GM23248 (cell line): Measurements from ENCODE around the gene MARVELD2. TPM values are rescaled to one million over a fixed set of nuclear protein-coding genes. Genes with fewer than 3 reads are reported as not detected.
A peak's percentile ranks its signal among the peaks of the same experiment; 100 is the strongest.

Source experiments
- DNase-seq: peaks from one replicate; pipeline ENCODE4 v3.0.0-alpha.2; 2015
- H2AFZ ChIP-seq: fragments of 200-600 bp; sonication (generic); 2 replicates; pipeline ENCODE4 v1.6.1; 2016; ENCODE audit warnings: antibody characterized with exemption
- H3F3A ChIP-seq: fragments of 200-600 bp; sonication (generic); 2 replicates; pipeline ENCODE4 v1.6.1; 2016; ENCODE audit warnings: mild to moderate bottlenecking, antibody characterized with exemption, mixed run types; ENCODE audit not compliant: insufficient read depth
- H3K27ac ChIP-seq: fragments of 200-600 bp; sonication (generic); 2 replicates; pipeline ENCODE4 v1.5.1; 2016; ENCODE audit warnings: mild to moderate bottlenecking
- H3K27me3 ChIP-seq: fragments of 200-600 bp; sonication (generic); replicated peaks from 2 replicates; pipeline ENCODE4 v1.6.1; 2016; ENCODE audit warnings: mild to moderate bottlenecking; ENCODE audit not compliant: insufficient read depth
- H3K36me3 ChIP-seq: fragments of 200-600 bp; sonication (generic); 2 replicates; pipeline ENCODE4 v1.6.1; 2016; ENCODE audit warnings: low read depth, mild to moderate bottlenecking
- H3K4me1 ChIP-seq: fragments of 200-600 bp; sonication (generic); 2 replicates; pipeline ENCODE4 v1.6.1; 2016; ENCODE audit warnings: mild to moderate bottlenecking; ENCODE audit not compliant: insufficient read depth
- H3K4me2 ChIP-seq: fragments of 200-600 bp; sonication (generic); one replicate; pipeline ENCODE4 v1.6.1; 2016; ENCODE audit warnings: mild to moderate bottlenecking; ENCODE audit not compliant: unreplicated experiment
- H3K4me3 ChIP-seq: fragments of 200-600 bp; sonication (generic); 2 replicates; pipeline ENCODE4 v1.5.1; 2016; ENCODE audit warnings: mild to moderate bottlenecking
- H3K79me2 ChIP-seq: fragments of 200-600 bp; sonication (generic); 2 replicates; pipeline ENCODE4 v1.6.1; 2016; ENCODE audit warnings: mild to moderate bottlenecking; ENCODE audit not compliant: insufficient read depth
- H3K9ac ChIP-seq: fragments of 200-600 bp; sonication (generic); 2 replicates; pipeline ENCODE4 v1.6.1; 2016; ENCODE audit warnings: mild to moderate bottlenecking
- H3K9me2 ChIP-seq: fragments of 200-600 bp; sonication (generic); 2 replicates; pipeline ENCODE4 v1.6.1; 2016; ENCODE audit warnings: mixed run types, mild to moderate bottlenecking, moderate library complexity; ENCODE audit not compliant: insufficient read depth
- H3K9me3 ChIP-seq: fragments of 200-600 bp; sonication (generic); one replicate; pipeline ENCODE4 v1.6.1; 2017; ENCODE audit warnings: low read depth
- H4K20me1 ChIP-seq: fragments of 200-600 bp; sonication (generic); 2 replicates; pipeline ENCODE4 v1.6.0; 2016; ENCODE audit not compliant: insufficient read depth
- EZH2 ChIP-seq: fragments of 200-600 bp; sonication (generic); IDR thresholded peaks from 2 replicates; pipeline ENCODE4 v1.6.1; 2018; ENCODE audit warnings: antibody characterized with exemption, mild to moderate bottlenecking; ENCODE audit not compliant: insufficient read depth, poor library complexity, severe bottlenecking
- EZH2phosphoT487 ChIP-seq: fragments of 200-600 bp; sonication (generic); IDR thresholded peaks from 2 replicates; pipeline ENCODE4 v1.6.1; 2018; ENCODE audit warnings: antibody characterized with exemption, moderate library complexity, mild to moderate bottlenecking, low read depth; ENCODE audit not compliant: insufficient read depth
- WGBS, 2 experiments: methylation state at CpG; one replicate each; pipeline ENCODE4 v1.1.6; 2015 to 2017; ENCODE audit warnings: low lambda C conversion rate in 2 of 2, low coverage in 1 of 2; ENCODE audit errors: missing lambda C conversion rate in 2 of 2; 5-methylcytosine and 5-hydroxymethylcytosine counted together
- in situ Hi-C: fragments of 300-500 bp; cut with MboI; formaldehyde crosslinking; loops from 2 replicates; pipeline ENCODE4 v1.15.0; 2020
- polyA plus RNA-seq: library from polyadenylated mRNA; unstranded; fragments of >200 nt; fragmentation: Nextera tagmentation; extraction: Ambion mirVana; gene quantifications from 2 replicates; pipeline ENCODE4 v1.2.1, GENCODE V29; 2016
- total RNA-seq: library from RNA; depleted of rRNA; stranded (reverse); fragments of >200 nt; shearing (Covaris generic); gene quantifications from 2 replicates; pipeline ENCODE4 v1.2.3, GENCODE V29; 2014

MARVELD2 gene
- total and polyA plus RNA-seq, 2 experiments from 2014 or later = 1.7 to 5.5 TPM

DNA sequence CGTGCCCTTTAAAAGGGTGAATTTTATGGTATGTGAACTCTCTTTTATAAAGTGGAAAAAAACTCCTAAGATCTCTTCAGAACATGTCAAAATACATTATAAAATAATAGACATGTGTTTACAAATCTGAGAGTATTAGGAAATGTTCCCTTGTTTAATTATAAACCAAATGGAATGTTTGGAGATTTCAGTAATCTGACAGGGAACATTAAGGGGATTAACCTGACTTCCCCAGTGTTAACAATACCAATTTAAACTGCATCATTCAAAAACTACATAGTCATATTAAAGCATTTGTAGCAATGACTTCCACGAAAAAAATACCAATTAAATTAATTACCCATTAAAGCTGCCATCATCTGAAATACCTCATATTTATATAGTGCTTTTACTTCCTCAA lies 76.1 kb downstream of the MARVELD2 start:
- DNase-seq = no peak
- H3K4me1 ChIP-seq = no peaks in the 10 kb centered on the region
- no peak for TF ChIP-seq EZH2
- no peak for TF ChIP-seq EZH2phosphoT487
- in situ Hi-C loops = no loop called here
- H3K79me2 ChIP-seq = no peaks in the 10 kb centered on the region
- H3K4me2 ChIP-seq = no peak overlapping the region
- 63 to 66% methylated on average over 2 of the region's 2 CpGs for WGBS, 2 experiments
- no peaks in the 10 kb centered on the region for H4K20me1 ChIP-seq
- H3K36me3 ChIP-seq = no peaks in the 10 kb centered on the region
- H3K9me2 ChIP-seq = no peaks in the 10 kb centered on the region
- H2AFZ ChIP-seq = no peak overlapping the region
- peaks cover 8% of the 10 kb centered on the region; the same call in 1 of the 2 replicates for H3F3A ChIP-seq
- no peak overlapping the region for H3K27ac ChIP-seq
- no peaks in the 10 kb centered on the region for H3K9me3 ChIP-seq
- H3K4me3 ChIP-seq = no peak overlapping the region
- H3K9ac ChIP-seq = no peak overlapping the region
- peaks cover 24% of the 10 kb centered on the region for H3K27me3 ChIP-seq

DNA sequence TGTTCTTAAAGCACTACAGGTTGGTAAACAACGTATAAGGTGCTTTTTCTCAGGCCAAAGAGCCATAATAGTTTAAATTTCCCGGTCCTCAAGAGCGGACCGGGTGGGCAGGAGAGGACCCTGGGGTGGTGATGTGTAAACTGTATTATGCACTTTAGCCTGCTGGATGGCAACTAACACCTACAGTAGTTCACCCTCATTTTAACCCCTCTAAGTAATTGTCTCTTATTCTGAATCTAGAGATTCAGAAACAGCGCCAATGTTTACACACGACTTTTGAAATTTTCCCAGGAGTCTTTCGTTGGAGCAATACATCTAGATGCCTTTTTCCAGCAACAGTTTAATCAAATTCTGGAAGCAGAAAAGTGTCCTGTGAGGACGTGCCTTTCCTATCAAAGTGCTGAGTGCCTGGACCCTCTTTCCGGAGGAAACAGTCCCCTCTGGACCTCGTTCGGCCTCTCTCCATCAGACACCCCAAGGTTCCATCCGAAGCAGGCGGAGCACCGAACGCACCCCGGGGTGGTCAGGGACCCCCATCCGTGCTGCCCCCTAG lies 77.0 kb downstream of the MARVELD2 start:
- Histone ChIP-seq H3F3A (peaks cover 8% of the 10 kb centered on the region; the same call in 1 of the 2 replicates), H3K4me3 (peak overlapping the region; percentile 73), H3K9me2 (no peaks in the 10 kb centered on the region), H3K9ac (no peak overlapping the region), H3K36me3 (no peaks in the 10 kb centered on the region), H3K79me2 (no peaks in the 10 kb centered on the region), H2AFZ (peak overlapping the region; percentile 86), H3K4me2 (peak overlapping the region; percentile 86), H3K9me3 (no peaks in the 10 kb centered on the region), H4K20me1 (no peaks in the 10 kb centered on the region), H3K27ac (no peak overlapping the region), H3K4me1 (no peaks in the 10 kb centered on the region), H3K27me3 (peaks cover 24% of the 10 kb centered on the region)
- DNase-seq = no peak
- no peak for TF ChIP-seq EZH2
- TF ChIP-seq EZH2phosphoT487 = no peak
- in situ Hi-C loops = no loop called here
- 15 to 16% methylated on average over 17 of the region's 17 CpGs for WGBS, 2 experiments

DNA sequence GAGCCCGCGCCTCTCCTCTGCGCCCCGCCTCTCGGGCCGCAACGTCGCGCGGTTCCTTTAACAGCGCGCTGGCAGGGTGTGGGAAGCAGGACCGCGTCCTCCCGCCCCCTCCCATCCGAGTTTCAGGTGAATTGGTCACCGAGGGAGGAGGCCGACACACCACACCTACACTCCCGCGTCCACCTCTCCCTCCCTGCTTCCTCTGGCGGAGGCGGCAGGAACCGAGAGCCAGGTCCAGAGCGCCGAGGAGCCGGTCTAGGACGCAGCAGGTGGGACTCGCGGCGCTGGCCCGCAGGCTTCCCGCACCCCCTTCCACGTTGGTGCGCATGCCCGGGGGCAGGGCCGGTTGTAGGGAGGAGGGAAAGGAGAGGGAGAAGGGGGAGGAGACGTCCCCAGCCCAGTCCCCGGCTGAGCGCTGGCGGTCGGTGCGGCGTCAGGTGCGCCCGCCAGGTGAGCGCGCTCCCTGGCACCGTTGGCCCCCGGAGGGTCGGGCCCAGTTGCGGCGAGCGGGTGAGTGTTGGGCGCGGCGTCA lies 77.5 kb downstream of the MARVELD2 start, which contains the start of gene OCLN:
OCLN (plus strand) TSS at position 400 of the 532 bp plus-strand sequence. CDS start 11,455 bp downstream, outside the sequence.
- Histone ChIP-seq H3K4me1 (no peaks in the 10 kb centered on the region), H3F3A (peaks cover 8% of the 10 kb centered on the region; the same call in 1 of the 2 replicates), H3K9me3 (no peaks in the 10 kb centered on the region), H3K79me2 (no peaks in the 10 kb centered on the region), H3K4me2 (peak within 1 kb of the TSS; percentile 86), H3K9me2 (no peaks in the 10 kb centered on the region), H3K4me3 (peak within 1 kb of the TSS; percentile 73), H3K27me3 (peaks cover 24% of the 10 kb centered on the region), H3K9ac (no peak within 1 kb of the TSS), H3K36me3 (no peaks in the 10 kb centered on the region), H4K20me1 (no peaks in the 10 kb centered on the region), H3K27ac (no peak within 1 kb of the TSS), H2AFZ (peak within 1 kb of the TSS; percentile 86)
- TF ChIP-seq EZH2phosphoT487 (no peak), EZH2 (no peak)
- DNase-seq = peak; percentile 32
- in situ Hi-C loops = no loop called here
- WGBS, 2 experiments = 1 to 2% methylated on average over 34 to 55 of the region's 56 CpGs

DNA sequence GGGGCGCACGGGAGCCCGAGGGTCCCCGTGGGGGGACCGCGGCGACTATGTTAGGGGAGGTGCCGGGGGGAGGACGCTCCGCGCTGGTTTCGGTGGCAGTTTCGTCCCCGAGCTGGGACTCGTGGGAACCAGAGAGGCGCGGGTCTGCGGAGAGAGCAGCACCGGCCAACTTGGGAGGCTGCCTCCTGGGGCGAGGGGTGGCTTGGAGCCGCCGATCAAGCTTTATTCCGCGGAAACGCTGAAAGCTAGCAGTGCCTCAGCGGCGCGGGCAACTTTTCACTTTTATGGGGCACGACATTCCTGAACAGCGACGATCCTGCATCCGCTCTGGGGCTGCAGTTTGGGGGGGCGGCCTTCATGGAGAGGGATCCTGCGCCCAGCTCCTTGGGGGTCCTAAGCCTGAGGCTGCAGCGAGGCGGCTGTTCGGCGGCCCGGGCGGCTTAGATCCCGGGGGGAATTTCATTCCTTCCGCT lies 78.0 kb downstream of the MARVELD2 start:
- 1% methylated on average over 27 to 39 of the region's 42 CpGs for WGBS, 2 experiments
- H3K36me3 ChIP-seq = no peaks in the 10 kb centered on the region
- TF ChIP-seq EZH2 = no peak
- TF ChIP-seq EZH2phosphoT487 = no peak
- DNase-seq = peak; percentile 45
- H3K9me2 ChIP-seq = no peaks in the 10 kb centered on the region
- H3K27me3 ChIP-seq = peaks cover 24% of the 10 kb centered on the region
- H3K4me3 ChIP-seq = peak overlapping the region; percentile 73
- H3F3A ChIP-seq = peaks cover 8% of the 10 kb centered on the region; the same call in 1 of the 2 replicates
- no peak overlapping the region for H3K27ac ChIP-seq
- H3K79me2 ChIP-seq = no peaks in the 10 kb centered on the region
- peak overlapping the region; percentile 86 for H2AFZ ChIP-seq
- no peaks in the 10 kb centered on the region for H3K9me3 ChIP-seq
- H3K4me2 ChIP-seq = peak overlapping the region; percentile 86
- no peaks in the 10 kb centered on the region for H4K20me1 ChIP-seq
- H3K9ac ChIP-seq = no peak overlapping the region
- H3K4me1 ChIP-seq = no peaks in the 10 kb centered on the region
- in situ Hi-C loops = no loop called here
